ENCODE data around the gene ZNF555.
A peak's percentile ranks its signal among the peaks of the same experiment; 100 is the strongest.
"Not testable (repeated sequence)": the region's sequence is repeated elsewhere in the genome, so short reads cannot be mapped to it uniquely, and the experiment has no call there.

ZNF555 gene

DNA sequence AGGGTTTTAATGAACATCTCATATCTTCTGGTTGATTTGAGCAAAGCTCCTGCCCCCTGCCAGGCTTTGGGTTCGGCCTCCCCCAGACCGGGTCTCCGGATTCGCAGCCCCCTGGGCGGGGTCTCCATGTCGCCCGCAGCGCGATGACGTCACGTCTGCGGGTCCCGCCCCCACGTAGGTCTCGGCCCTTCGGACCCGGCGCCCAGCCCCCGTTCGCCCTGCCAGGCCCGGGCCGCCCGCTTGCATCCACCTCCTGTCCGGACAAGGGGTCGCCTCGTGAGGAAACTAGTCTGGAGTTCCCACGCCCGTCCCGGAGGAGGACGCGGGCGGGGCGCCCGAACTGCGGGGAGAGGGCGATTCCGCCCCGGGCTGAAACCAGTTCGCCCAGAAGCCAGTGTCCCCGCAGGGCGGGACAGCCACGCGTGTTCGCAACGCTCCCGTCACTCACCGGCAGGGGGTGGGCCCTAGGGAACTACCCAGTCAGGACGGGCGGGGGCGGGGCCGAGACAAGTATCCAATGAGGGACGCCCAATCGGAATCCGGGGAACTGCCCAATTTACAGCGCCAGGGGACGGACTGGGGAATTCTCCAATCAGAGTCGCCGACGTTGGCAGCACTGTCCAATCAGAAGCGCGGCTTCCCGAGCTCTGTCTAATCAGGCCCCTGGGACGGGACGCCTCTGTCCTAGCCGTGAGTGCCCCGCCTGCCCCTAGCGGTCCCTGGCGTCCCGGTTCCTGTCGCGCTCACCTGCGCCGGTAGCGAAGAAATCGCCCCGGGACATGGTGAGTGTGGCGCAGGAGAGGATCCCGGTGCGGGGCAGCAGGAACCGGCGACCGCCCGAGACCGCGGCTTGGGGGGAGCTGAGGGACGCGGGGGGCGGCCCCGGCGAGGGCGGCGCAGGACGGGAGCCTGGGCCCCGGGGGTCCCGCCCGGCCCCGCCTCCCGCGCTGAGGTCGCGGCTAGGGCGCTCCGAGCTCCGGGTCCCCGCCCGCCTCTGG is at the start of gene ZNF555:
Gene ZNF555, plus strand, starts transcription at position 682 of the 998 bp plus-strand sequence. Its CDS starts 98 bp downstream, at position 780.
- DNase-seq (ENCODE audit: low spot score): peak; percentile 99

DNA sequence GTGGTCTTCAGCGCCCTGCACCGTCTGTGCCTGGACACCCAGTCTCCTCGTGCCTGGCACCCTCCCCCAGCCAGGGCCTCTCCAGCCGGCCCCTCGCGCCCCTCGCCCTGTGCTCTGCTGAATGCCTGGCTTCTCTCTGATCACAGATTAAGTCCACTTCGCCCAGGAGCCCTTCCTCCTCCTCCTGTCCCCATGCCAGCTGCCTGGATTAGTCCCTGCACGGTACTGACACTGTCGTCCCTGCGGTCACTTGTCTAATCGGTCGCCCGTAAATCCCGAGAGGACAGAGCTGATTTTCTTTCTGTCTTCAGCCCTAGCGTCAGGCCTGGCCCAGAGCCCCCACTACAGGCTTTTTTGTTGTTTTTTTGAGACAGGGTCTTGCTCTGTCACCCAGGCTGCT is 49.4 kb upstream of the ZNF555 start:
- DNase-seq (ENCODE audit: low spot score): no peak

DNA sequence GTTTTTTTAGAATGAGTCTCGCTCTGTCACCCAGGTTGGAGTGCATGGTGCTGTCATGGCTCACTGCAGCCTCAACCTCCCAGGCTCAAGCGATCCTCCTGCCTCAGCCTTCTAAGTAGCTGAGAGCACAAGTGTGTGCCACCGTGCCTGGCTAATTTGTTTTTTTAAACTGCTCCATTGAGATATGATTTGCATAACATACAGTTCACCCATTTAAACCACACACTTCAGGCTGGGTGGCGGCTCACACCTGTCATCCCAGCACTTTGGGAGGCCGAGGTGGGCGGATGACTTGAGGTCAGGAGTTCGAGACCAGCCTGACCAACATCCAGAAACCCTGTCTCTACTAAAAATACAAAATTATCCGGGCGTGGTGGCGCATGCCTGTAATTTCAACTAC is 48.6 kb upstream of the ZNF555 start:
- DNase-seq (ENCODE audit: low spot score): not testable (repeated sequence)

DNA sequence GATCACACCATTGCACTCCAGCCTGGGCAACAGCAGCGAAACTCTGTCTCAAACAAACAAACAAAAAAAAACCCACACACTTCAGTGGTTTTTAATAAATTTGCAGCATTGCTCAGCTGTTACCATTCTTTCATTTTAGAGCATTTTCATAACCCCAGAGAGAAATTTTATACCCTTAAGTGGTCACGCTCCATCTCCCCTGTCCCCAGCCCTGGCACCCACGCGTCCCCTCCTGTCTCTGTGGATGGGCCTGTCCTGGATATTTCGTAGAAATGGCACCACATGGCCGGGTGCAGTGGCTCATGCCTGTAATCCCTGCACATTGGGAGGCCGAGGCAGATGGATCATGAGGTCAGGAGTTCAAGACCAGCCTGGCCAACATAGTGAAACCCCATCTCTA is 48.1 kb upstream of the ZNF555 start:
- DNase-seq (ENCODE audit: low spot score): no peak

DNA sequence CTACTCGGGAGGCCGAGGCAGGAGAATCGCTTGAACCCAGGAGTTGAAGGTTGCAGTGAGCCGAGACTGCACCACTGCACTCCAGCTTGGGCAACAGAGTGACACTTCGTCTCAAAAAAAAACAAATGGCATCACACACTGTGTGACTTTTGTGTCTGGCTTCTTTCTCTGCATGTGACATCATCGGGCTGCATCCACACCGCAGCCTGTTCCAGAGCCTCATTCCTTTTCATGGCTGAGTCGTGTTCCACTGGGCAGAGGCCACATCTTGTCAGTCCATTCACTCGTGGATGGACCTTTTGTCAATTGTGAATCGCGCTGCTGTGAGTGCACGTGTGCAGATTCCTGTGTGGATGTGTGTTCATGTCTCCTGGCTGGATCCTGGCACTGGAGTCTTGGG is 47.7 kb upstream of the ZNF555 start:
- DNase-seq (ENCODE audit: low spot score): no peak

DNA sequence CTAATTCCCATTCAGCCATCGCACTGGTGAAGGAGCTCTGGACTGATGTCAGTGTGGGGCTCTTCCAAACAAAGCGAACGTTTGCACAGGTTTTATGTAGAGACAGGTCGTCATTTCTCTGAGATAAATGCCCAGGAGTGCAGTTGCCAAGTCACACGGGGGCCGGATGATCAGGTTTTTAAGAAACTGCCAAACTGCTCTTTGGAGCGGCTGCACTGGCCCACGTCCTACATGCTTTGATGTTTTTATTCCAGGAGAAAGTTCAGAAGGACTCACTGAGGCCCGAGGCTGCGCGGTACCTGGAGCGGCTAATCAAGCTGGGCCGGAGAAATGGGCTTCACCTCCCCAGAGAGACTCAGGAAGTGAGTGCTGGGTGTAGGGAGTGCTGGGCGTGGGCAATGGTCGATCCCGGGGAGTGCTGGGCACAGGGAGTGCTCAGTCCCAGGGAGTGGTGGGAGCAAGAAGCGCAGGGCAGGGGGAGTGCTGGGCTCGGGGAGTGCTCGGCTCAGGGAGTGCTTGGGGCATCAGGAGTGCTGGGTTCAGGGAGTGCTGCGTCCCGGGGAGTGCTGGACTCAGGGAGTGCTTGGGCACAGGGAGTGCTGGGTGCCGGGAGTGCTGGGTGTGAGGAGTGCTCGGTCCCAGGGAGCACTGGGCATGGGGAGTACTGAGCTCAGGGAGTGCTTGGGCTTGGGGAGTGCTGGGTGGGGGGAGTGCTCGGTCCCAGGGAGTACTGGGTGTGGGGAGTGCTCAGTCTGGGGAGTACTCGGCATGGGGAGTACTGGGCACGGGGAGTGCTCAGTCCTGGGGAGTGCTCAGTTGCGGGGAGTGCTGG is 45.2 kb upstream of the ZNF555 start:
- no peak for DNase-seq (ENCODE audit: low spot score)

DNA sequence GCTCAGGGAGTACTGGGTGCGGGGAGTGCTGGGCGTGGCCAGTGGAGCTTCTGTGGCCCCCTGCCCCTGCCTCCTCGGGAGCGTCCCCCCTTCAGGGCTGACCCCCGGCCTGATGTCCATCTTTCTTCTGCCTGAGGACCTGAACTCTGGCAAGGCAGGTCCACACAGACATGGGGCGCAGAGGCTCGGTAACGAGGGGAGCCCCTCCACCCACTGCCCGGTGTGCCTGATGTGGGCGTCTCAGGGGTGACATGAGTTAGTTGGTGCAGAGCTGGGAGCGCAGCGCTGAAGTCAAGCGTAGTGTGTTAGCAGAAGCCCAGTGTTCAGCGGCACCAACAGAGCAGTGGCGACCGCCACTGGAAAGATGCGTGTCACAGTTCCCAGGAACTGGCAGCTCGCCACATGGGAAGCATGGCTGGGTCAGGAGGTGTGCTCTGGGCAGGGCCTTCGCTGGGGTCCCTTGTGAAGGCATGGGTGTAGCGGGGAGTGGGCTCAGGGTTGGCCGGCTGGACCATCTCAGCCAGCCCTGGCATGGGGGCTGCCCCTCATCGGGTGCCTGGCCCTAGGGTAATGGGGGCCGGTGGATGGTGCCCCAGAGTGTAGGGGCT is 44.5 kb upstream of the ZNF555 start:
- DNase-seq (ENCODE audit: low spot score): no peak

DNA sequence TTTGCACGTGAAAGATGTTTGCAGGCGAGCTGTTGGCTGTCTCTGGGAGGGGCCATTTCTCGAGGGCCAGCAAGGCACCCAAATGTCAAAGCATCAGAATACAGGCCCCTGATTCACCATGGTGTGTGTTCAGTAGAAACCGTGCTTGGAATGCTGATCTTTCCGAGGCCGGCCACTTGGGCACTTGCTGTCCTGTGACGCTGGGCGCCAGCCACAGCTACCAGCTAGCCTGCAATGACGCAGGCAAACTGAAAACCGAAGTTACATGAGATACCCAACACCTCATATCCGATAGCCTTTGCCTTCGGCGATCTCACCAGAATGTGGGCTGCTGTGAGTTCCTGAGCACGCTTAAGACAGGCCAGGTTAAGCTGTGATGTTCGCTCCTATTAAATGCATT is 44.0 kb upstream of the ZNF555 start:
- no peak for DNase-seq (ENCODE audit: low spot score)

DNA sequence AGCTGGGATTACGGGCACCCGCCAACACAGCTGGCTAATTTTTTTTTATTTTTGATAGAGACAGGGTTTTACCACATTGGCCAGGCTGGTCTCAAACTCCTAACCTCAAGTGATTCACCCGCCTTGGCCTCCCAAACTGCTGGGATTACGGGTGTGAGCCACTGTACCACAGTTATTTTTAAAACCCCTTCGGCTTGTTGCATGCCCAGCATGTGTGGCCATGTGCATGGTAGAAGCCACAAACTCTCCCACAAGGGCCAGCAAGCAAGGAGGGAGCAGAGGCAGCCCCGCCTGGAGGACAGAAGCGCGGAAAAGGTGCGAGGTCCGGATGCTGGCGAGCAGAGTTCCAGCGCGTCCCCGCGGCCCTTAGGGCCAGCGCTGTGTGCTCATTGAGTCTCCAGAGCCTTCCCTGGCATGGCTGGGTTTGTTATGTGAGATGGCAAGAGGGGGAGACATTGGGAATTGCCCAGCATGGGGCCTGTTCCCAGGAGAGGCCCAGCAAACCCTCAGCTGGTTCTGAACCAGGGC is 43.1 kb upstream of the ZNF555 start:
- DNase-seq (ENCODE audit: low spot score): no peak

DNA sequence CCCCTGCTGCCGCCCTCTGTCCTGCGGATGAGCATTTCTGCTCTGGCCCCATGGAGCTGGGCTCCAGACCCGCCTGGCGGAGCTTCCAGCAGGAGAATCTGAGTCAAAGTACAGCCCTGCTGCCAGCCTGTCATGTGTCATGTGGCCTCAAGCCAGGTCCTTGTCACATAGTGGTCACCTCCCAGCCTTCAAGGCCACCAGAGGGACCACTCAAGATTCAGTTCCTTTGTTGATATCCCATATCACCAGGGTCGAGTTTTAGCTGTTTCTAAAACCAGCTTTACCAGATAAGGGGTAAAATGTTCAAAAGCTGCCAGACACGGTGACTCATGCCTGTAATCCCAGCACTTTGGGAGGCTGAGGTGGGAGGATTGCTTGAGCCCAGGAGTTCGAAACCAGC is 42.5 kb upstream of the ZNF555 start:
- DNase-seq (ENCODE audit: low spot score): no peak

DNA sequence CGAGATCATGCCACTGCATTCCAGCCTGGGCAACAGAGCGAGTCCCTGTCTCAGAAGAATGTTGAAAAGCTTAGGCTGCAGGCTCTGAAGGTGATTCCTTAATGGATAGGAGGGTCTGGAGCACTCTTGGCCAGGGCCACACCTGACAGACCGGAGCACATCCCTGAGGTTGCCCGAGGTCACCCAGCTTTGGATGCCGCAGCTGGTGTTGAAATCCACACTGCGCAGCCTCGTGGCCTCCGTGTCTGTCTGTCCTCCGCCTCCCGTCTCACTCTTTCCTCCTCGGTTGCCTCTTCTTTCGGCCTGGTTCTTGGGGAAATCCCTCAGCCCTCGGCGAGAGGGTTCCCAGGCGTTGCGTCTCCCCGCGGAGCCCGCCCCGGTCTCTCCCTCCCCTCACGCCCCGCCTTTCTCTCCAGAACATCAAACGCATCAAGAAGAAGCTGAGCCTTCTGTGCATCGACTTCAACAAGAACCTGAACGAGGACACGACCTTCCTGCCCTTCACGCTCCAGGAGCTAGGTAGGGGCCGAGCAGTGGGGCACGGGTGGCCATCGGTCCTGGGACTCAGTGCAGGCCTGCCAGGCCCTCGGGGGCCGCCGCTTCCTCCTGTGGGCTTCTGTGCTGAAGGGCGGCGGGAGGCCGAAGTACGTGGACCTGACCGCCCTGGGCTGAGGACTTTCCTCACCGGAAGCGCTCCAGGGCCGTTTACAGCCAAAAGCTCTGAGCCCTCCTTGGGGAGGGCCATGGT is 41.8 kb upstream of the ZNF555 start:
- no peak for DNase-seq (ENCODE audit: low spot score)

DNA sequence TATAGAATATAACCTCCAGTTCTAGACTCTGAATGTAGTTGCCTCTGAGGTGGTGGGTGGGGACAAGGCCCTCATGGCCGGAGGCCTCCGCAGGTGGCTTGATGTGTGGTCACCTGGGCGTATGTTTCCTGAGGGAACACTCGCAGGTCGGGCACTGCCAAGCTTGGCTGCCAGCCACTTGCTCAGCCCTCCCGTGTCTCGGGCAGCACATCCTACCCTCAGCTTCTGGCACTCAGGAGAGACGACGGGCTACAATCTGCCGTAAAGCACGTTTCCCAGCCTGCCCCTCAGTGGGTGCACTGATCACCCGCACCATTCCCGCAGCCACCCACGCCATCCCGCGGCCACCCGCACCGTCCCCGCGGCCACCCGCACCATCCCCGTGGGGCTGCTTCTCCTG is 40.8 kb upstream of the ZNF555 start:
- DNase-seq (ENCODE audit: low spot score): no peak

DNA sequence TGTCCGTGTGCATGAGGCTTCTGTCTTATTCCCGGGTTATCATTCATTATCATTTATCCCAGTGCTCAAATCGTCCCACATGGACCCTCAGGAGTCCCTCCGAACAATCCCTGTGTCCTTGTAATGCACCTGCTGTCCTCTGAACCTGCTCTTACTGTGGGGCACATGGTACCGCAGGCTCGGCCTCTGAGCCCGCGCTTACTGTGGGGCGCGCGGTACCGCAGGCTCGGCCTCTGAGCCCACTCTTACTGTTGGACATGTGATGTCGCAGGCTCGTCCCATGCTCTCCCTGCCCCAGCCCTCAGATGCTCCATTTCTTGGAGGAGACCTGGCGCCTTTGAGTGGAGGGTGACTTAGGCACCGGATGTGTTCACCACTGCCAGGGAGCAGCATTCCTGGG is 38.4 kb upstream of the ZNF555 start:
- DNase-seq (ENCODE audit: low spot score): no peak

DNA sequence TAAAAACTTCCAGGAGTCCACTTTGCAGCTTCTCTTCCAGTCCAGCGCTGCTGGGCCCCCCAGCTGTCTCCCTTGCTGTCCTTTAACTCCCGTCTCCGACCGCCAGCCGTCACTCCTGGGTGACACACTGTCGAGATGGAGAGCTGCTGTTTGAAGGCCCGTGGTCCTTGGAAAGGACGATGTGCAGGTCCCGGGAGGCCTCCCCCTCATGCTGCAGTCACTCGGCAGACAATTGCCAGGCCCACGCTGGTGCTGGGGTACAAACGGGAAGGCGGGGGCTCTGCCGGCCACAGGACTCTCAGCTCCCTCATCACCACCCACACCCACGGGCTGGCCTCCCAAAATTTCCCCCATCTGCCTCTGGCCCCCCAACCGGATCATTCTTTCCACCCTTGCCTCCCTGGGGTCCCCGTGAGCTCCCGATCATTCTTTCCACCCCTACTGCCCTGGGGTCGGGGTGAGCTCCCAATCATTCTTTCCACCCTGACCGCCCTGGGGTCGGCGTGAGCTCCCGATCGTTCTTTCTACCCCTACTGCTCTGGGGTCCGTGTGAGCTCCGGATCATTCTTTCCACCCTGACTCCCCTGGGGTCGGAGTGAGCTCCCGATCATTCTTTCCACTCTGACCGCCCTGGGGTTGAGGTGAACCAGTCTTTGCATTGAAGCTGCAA is 37.7 kb upstream of the ZNF555 start:
- no peak for DNase-seq (ENCODE audit: low spot score)

DNA sequence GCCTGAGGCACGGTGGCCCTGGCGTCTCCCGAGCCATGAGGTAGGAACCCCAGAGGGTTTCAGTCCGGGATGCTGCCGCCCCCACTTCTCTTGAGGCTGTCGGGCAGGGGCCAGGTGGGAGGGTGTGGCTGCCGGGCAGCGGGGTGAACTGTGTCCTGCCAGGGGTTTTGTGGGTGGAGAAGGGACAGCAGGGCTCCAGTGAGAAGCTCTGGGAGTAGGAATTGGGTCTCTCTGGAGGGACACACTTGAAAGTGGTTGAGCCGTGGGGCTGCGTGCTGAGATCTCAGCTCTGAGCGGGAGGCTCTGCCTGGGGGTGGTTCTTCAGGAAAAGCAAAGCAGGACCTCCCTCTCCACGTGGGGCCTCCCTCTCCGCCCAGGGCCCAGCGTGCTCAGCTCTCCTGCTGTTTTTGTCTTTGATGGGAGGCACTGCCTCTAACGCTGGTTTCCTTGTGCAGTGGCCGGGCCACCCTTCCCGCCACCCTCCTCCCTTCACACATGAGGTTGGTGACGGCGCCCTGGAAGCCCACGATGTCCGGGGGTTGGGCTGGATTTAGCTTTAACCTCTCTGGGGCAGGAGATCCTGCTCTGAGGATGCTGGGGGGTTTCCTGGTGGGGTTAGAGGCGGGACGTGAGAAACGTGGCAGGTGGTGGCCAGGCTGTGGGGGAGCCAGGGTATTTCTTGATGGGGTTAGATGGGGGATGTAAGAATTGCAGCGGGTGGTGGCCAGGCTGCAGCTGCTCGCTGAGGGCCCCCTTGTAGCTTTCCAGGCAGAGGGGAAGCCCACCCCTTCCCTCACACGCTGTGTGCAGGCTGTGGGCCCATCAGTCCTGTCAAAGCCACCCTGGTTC is 36.9 kb upstream of the ZNF555 start:
- no peak for DNase-seq (ENCODE audit: low spot score)

DNA sequence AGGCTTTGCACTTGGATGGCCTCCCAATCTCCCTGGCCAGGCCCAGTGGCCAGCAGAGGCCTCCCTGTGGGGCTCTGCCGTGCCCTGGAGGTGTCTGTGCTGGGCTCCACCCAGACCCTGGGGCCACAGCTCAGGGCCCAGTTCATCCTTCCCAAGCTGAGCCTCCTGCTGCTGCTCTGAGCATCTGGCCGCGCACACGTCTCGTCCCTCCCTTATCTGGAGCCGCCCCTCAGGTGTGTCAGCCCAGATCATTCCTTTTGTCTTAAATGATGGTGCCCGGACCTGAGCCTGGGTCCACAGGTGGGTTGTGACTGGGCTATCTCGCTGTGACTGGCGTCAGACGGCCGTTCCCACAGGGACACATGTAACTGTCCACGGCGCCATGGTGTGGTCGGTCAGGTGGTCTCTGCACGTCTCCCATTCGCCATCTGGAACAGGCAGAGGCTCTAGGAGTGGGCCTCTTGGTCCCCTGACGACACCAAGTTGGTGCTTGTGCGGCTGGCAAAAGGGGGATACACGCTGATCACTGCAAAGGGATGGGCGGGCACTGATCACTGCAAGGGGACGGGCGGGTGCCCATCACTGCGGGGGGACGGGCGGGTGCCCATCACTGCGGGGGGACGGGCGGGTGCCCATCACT is 35.9 kb upstream of the ZNF555 start:
- DNase-seq (ENCODE audit: low spot score): no peak

DNA sequence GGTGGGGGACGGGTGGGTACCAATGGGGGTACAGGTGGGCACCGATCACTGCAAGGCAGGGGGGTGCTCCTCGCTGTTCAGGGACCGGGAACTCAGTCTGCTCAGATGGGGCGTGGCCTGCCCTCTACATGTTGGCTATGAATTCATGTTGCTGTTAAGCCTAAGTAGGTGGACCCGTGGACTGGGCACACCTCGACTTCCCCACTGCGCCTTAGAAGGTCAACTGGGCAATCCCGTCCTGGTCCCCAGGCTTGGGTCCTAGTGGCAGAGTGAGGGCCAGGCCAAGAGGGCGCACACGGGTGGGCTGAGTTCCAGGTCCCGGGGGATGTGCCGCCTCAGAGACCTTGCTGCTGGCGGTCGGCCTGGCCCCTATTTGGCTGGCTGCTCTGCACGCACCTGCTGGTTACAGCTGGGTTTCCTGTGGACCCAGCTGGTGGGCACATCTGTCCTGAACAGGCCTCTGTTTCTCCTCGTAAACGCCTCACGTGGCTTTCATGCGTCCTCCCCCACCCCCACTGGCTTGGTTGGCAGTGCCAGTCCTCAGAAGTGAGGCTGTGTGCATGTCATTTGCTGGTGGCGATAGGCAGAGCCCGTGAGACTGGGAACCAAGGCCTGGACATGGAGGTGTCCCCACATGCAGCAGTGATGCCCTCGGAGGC is 35.2 kb upstream of the ZNF555 start:
- DNase-seq (ENCODE audit: low spot score): no peak

DNA sequence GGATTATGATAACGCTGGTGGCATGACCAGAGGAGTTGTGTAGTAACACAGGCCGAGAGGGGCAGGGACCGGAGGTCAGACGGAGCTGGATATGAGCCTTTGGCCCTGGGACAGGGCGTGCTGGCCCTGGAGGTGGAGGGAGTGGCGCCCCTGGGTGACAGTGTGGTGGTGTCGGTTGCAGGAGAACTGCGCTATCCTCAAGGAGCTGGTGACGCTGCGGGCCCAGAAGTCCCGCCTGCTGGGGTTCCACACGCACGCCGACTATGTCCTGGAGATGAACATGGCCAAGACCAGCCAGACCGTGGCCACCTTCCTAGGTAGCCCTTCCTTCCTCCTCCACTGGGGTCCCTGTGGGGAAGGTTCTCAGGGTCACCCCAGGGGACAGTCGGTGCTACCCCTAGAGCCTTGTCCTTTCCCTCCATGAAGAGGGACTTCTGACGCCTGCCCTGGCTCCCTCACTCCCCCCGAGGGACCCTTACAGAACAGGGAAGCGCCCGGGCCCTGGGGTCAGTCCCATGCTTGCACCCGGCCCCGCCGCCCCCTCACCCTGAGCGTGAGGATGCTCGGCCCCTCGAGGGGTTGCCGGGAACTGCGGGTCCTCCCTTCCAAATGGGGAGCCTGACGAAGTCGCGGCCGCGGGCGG is 34.4 kb upstream of the ZNF555 start:
- DNase-seq (ENCODE audit: low spot score): no peak
